ENCODE results near the gene CCNA2. TPM values are rescaled to one million over a fixed set of nuclear protein-coding genes. Genes with fewer than 3 reads are reported as not detected.
A peak's percentile ranks its signal among the peaks of the same experiment; 100 is the strongest.

The CCNA2 gene
- total and polyA plus RNA-seq, 3 donors from 2014 or later, result 6.3 to 10.2 (median 8.0) TPM

- Histone ChIP-seq H3K27ac (no peak overlapping the region), H3K27me3 (no peaks in the 10 kb centered on the region), H3K4me3 (no peak overlapping the region), H3K36me3 (ENCODE audit: low read depth, missing control alignments) (no peaks in the 10 kb centered on the region), H3K4me1 (no peaks in the 10 kb centered on the region), H3K9me3 (no peaks in the 10 kb centered on the region)
- 86 to 87% methylated on average over 2 of the region's 2 CpGs for WGBS, 2 donors
- no peak for TF ChIP-seq CTCF (IDR thresholded peaks at IDR 0.05)
- intact Hi-C loops (cut with DNase I; ENCODE audit: low total_unique reads), result no loop called here
- no peak for DNase-seq
Observed at GRCh38 chr4:121814756-121815155, 8.9 kb downstream of the CCNA2 start.

- TF ChIP-seq CTCF (IDR thresholded peaks at IDR 0.05), result no peak
- TF ChIP-seq POLR2A (IDR thresholded peaks at IDR 0.05), result no peak
- Histone ChIP-seq H3K36me3 (ENCODE audit: low read depth, missing control alignments) (no peaks in the 10 kb centered on the region), H3K27me3 (no peaks in the 10 kb centered on the region), H3K9me3 (no peaks in the 10 kb centered on the region), H3K27ac (no peak overlapping the region), H3K4me3 (no peak overlapping the region), H3K4me1 (no peaks in the 10 kb centered on the region)
- DNase-seq, result no peak
- intact Hi-C loops (cut with DNase I; ENCODE audit: low total_unique reads), result no loop called here
Observed at GRCh38 chr4:121811122-121811521, 12.6 kb downstream of the CCNA2 start.

GRCh38 chr4:121806411-121806810 lies 17.3 kb downstream of the CCNA2 start:
- DNase-seq, result no peak
- Histone ChIP-seq H3K27me3 (no peaks in the 10 kb centered on the region), H3K27ac (no peak overlapping the region), H3K4me3 (no peak overlapping the region), H3K4me1 (peaks cover 8% of the 10 kb centered on the region), H3K9me3 (no peaks in the 10 kb centered on the region), H3K36me3 (ENCODE audit: low read depth, missing control alignments) (no peaks in the 10 kb centered on the region)
- TF ChIP-seq CTCF (IDR thresholded peaks at IDR 0.05) (no peak), POLR2A (IDR thresholded peaks at IDR 0.05) (no peak)
- intact Hi-C loops (cut with DNase I; ENCODE audit: low total_unique reads), result no loop called here
- 65 to 70% methylated on average over 4 of the region's 4 CpGs for WGBS, 2 donors

GRCh38 chr4:121801715-121802075 lies 22.0 kb downstream of the CCNA2 start:
- 8 to 14% methylated on average over 4 of the region's 4 CpGs for WGBS, 2 donors
- DNase-seq, result no peak
- H3K9me3 ChIP-seq, result no peaks in the 10 kb centered on the region
- peak overlapping the region; percentile 90 to 91 for H3K27ac ChIP-seq
- H3K27me3 ChIP-seq, result no peaks in the 10 kb centered on the region
- intact Hi-C loops (cut with DNase I; ENCODE audit: low total_unique reads), result no loop called here
- peaks cover 11% of the 10 kb centered on the region for H3K4me1 ChIP-seq
- H3K36me3 ChIP-seq (ENCODE audit: low read depth, missing control alignments), result no peaks in the 10 kb centered on the region
- peak overlapping the region; percentile 88 to 90 for H3K4me3 ChIP-seq
- no peak for TF ChIP-seq POLR2A (IDR thresholded peaks at IDR 0.05)
- no peak for TF ChIP-seq CTCF (IDR thresholded peaks at IDR 0.05)

GRCh38 chr4:121800961-121801714 lies 22.5 kb downstream of the CCNA2 start, which contains the start of gene EXOSC9:
Gene EXOSC9 (plus strand): TSS chr4:121801323. CDS start chr4:121801425, 102 bp downstream.
- WGBS, 2 donors, result 0% methylated on average over 40 to 48 of the region's 48 CpGs
- Histone ChIP-seq H3K27ac (peak within 1 kb of the TSS; percentile 90 to 91), H3K4me1 (peaks cover 11% of the 10 kb centered on the region), H3K36me3 (ENCODE audit: low read depth, missing control alignments) (no peaks in the 10 kb centered on the region), H3K4me3 (peak within 1 kb of the TSS; percentile 88 to 90), H3K9me3 (no peaks in the 10 kb centered on the region), H3K27me3 (no peaks in the 10 kb centered on the region)
- TF ChIP-seq POLR2A (IDR thresholded peaks at IDR 0.05), result peak; percentile 84
- no peak for TF ChIP-seq CTCF (IDR thresholded peaks at IDR 0.05)
- intact Hi-C loops (cut with DNase I; ENCODE audit: low total_unique reads), result no loop called here
- peak; percentile 92 for DNase-seq
